Brain microvascular endothelial cell (primary cell): ENCODE results near the gene MOSMO.
"Not testable (repeated sequence)": the region's sequence is repeated elsewhere in the genome, so short reads cannot be mapped to it uniquely, and the experiment has no call there.

Source experiments
- DNase-seq: peaks from one replicate; pipeline ENCODE4 v3.0.0-alpha.2; 2020
- H3K27ac ChIP-seq: fragments of 250-450 bp; sonication (Bioruptor Pico); 2 replicates; pipeline ENCODE4 v1.5.1; 2020; ENCODE audit warnings: mild to moderate bottlenecking, moderate library complexity
- H3K27me3 ChIP-seq: fragments of 250-450 bp; sonication (Bioruptor Pico); replicated peaks from 2 replicates; pipeline ENCODE4 v1.5.1; 2020; ENCODE audit warnings: mild to moderate bottlenecking
- H3K36me3 ChIP-seq: fragments of 250-450 bp; sonication (Bioruptor Pico); replicated peaks from 2 replicates; pipeline ENCODE4 v1.5.1; 2020; ENCODE audit warnings: mild to moderate bottlenecking
- H3K4me3 ChIP-seq: 2 replicates; pipeline ENCODE4 v1.5.1; 2011; ENCODE audit warnings: low read depth, mild to moderate bottlenecking, control low read depth, low read length, moderate library complexity
- CTCF ChIP-seq: IDR thresholded peaks from 2 replicates; pipeline ENCODE4 v1.5.1; 2011; ENCODE audit warnings: low read depth, mild to moderate bottlenecking, moderate library complexity, low read length, control low read depth, inconsistent platforms; ENCODE audit errors: missing control alignments
- in situ Hi-C: cut with HindIII; loops from 2 replicates; pipeline ENCODE4 v1.10.0; 2017; ENCODE audit warnings: low sequenced_read_pairs, low pct_ligation_motif_present

MOSMO gene

DNA sequence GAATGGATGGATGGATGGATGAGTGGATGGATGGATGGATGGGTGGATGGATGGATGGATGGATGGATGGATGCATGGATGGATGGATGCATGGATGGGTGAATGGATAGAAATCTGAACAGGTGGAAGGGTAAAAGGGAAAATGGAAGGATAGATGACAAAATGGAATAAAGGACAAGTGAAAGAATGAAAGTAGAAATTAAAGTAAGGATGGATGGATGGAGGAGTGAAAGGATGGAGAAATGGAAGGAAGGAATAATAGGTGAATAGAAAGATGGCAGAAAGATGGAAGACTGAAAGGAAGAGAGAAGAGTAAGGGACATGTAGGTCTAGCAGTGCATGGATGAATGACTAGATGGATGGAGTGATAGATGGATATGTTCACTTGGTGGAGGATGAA, 114.3 kb downstream of the MOSMO start:
- Histone ChIP-seq H3K27ac (no peak overlapping the region), H3K27me3 (no peaks in the 10 kb centered on the region), H3K36me3 (no peaks in the 10 kb centered on the region), H3K4me3 (no peak overlapping the region)
- no peak for TF ChIP-seq CTCF
- DNase-seq: no peak
- in situ Hi-C loops: no loop called here

- peak; percentile 31 for TF ChIP-seq CTCF
- Histone ChIP-seq H3K4me3 (no peak overlapping the region), H3K36me3 (no peaks in the 10 kb centered on the region), H3K27me3 (no peaks in the 10 kb centered on the region), H3K27ac (no peak overlapping the region)
- DNase-seq: no peak
- in situ Hi-C loops: no loop called here
Observed at GRCh38 chr16:22123146-22123545, 115.2 kb downstream of the MOSMO start.

GRCh38 chr16:22123759-22124490, 116.0 kb downstream of the MOSMO start:
- Histone ChIP-seq H3K4me3 (no peak overlapping the region), H3K36me3 (no peaks in the 10 kb centered on the region), H3K27ac (no peak overlapping the region), H3K27me3 (no peaks in the 10 kb centered on the region)
- no peak for TF ChIP-seq CTCF
- no peak for DNase-seq
- in situ Hi-C loops: no loop called here

DNA sequence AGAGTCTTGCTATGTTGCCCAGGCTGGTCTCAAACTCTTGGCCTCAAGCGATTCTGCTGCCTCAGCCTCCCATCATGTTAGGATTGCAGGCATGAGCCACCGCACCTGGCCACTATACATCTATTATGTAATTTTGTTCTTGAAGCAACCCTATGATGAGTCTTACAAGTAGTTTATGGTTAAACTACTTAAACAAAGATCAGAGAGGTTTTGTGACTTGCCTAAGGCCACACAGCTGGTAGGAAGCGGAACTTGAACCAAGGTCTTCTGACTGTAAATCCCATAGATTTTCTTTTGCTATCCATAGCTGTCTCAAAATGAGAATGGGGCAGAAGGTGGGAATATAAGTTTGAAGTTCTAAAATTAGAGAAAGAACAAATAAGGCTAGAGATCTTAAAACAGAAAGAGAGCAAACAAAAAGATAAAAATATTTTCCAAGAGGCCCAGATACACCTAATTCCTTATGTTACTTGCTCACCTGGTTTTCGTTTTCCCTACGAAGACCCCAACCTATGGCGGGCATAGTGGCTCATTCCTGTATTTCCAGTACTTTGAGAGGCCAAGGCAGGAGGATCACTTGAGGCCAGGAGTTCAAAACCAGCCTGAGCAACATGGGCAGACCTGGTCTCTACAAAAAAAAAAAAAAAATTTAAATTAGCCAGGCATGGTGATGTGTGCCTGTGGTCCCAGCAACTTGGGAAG, 116.8 kb downstream of the MOSMO start:
- H3K36me3 ChIP-seq: no peaks in the 10 kb centered on the region

DNA sequence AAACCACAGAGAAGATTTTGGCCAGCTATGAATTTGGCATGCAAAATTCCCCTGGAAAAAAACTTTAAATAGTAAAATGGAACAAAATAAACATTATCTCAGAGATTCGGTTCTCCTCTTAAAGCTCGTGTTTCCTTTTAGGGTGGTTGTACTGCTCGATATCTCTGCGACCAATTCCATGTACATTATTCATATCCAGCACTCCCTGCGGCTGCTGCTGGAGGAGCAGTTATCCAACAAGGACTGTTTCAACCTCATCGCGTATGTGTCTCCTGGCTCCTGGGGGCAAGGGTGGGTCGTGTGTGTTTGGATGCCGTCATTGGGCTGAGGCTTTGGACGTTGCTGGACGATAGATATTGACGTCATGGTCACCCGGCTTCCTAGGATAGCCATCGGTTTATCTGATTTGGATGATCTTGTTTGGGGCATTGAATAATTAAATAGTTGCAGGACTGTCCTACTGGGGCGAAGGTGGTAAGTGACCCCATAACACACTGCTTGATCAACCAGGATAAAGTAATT, 118.2 kb downstream of the MOSMO start:
- DNase-seq: no peak
- TF ChIP-seq CTCF: no peak
- Histone ChIP-seq H3K36me3 (no peaks in the 10 kb centered on the region), H3K27ac (no peak overlapping the region), H3K27me3 (no peaks in the 10 kb centered on the region), H3K4me3 (no peak overlapping the region)
- in situ Hi-C loops: no loop called here

More for the DNA sequence above, 116.8 kb downstream of the MOSMO start:
- H3K27ac ChIP-seq: no peak overlapping the region
- TF ChIP-seq CTCF: no peak
- no peak for DNase-seq
- no peaks in the 10 kb centered on the region for H3K27me3 ChIP-seq
- in situ Hi-C loops: no loop called here
- H3K4me3 ChIP-seq: no peak overlapping the region

GRCh38 chr16:22128537-22128936, 120.6 kb downstream of the MOSMO start:
- H3K4me3 ChIP-seq, H3K27me3 ChIP-seq, H3K27ac ChIP-seq, H3K36me3 ChIP-seq, DNase-seq, in situ Hi-C loops: not testable (repeated sequence)
